Liver (tissue), 9 donors: ENCODE results near the gene TMED5. TPM values are rescaled to one million over a fixed set of nuclear protein-coding genes. Genes with fewer than 3 reads are reported as not detected.
"Not testable (repeated sequence)": the region's sequence is repeated elsewhere in the genome, so short reads cannot be mapped to it uniquely, and the experiment has no call there.

Experiments
- DNase-seq: peaks from one replicate; pipeline ENCODE4 v3.0.0-alpha.2; 2017; ENCODE audit warnings: low spot score
- H3K27ac ChIP-seq, 2 donors: one replicate each; pipeline ENCODE4 v1.7.0; 2013; ENCODE audit warnings: inconsistent platforms in 2 of 2, low read length in 2 of 2, control low read depth in 1 of 2, low read depth in 1 of 2, mild to moderate bottlenecking in 1 of 2
- H3K27me3 ChIP-seq, 4 donors: one replicate each; pipeline versions ENCODE4 v1.6.1 to v1.7.0; 2013; ENCODE audit warnings: low read length in 3 of 4, inconsistent platforms in 1 of 4, mild to moderate bottlenecking in 1 of 4, moderate library complexity in 1 of 4; ENCODE audit not compliant: control insufficient read depth in 4 of 4, insufficient read depth in 4 of 4
- H3K36me3 ChIP-seq, 4 donors: one replicate each; pipeline versions ENCODE4 v1.6.1 to v1.7.0; 2013; ENCODE audit warnings: low read length in 3 of 4, mild to moderate bottlenecking in 3 of 4, low read depth in 1 of 4, moderate library complexity in 1 of 4; ENCODE audit not compliant: control insufficient read depth in 4 of 4, insufficient read depth in 3 of 4
- H3K4me1 ChIP-seq, 4 donors: one replicate each; pipeline versions ENCODE4 v1.6.1 to v1.7.0; 2013; ENCODE audit warnings: low read length in 3 of 4, mild to moderate bottlenecking in 3 of 4, moderate library complexity in 1 of 4; ENCODE audit not compliant: control insufficient read depth in 4 of 4, insufficient read depth in 4 of 4
- H3K4me3 ChIP-seq, 3 donors: one replicate each; pipeline versions ENCODE4 v1.6.1 to v1.7.0; 2013; ENCODE audit warnings: low read length in 3 of 3, control low read depth in 1 of 3, low read depth in 1 of 3, mild to moderate bottlenecking in 1 of 3
- H3K9ac ChIP-seq, 2 donors: one replicate each; pipeline ENCODE4 v1.7.0; 2013; ENCODE audit warnings: low read length in 2 of 2, mild to moderate bottlenecking in 2 of 2, moderate library complexity in 2 of 2, control low read depth in 1 of 2, low read depth in 1 of 2
- H3K9me3 ChIP-seq, 4 donors: one replicate each; pipeline versions ENCODE4 v1.6.1 to v1.7.0; 2013; ENCODE audit warnings: low read length in 3 of 4; ENCODE audit not compliant: control insufficient read depth in 4 of 4
- FOXA2 ChIP-seq: IDR thresholded peaks from 2 replicates; pipeline ENCODE4 v1.6.1; 2016; ENCODE audit warnings: antibody characterized with exemption
- GABPA ChIP-seq, 2 donors: IDR thresholded peaks in 1 of 2; conservative IDR thresholded peaks in 1 of 2; 2 replicates each; pipeline ENCODE4 v1.6.1; 2016; ENCODE audit warnings: antibody characterized with exemption in 2 of 2, mild to moderate bottlenecking in 1 of 2, moderate library complexity in 1 of 2
- HNF4A ChIP-seq, 2 donors: conservative IDR thresholded peaks; 2 replicates each; pipeline ENCODE4 v1.6.1; 2016; ENCODE audit warnings: antibody characterized with exemption in 2 of 2, mild to moderate bottlenecking in 2 of 2
- HNF4G ChIP-seq: IDR thresholded peaks from 2 replicates; pipeline ENCODE4 v1.6.1; 2016; ENCODE audit warnings: antibody characterized with exemption
- NR2F2 ChIP-seq: IDR thresholded peaks from 2 replicates; pipeline ENCODE4 v1.6.1; 2016; ENCODE audit warnings: antibody characterized with exemption
- RAD21 ChIP-seq, 2 donors: IDR thresholded peaks; 2 replicates each; pipeline ENCODE4 v1.6.1; 2016; ENCODE audit warnings: antibody characterized with exemption in 2 of 2, mild to moderate bottlenecking in 2 of 2
- SP1 ChIP-seq: IDR thresholded peaks from 2 replicates; pipeline ENCODE4 v1.6.1; 2018; ENCODE audit warnings: antibody characterized with exemption, mild to moderate bottlenecking
- TAF1 ChIP-seq: conservative IDR thresholded peaks from 2 replicates; pipeline ENCODE4 v1.6.1; 2016; ENCODE audit warnings: antibody characterized with exemption, mild to moderate bottlenecking
- YY1 ChIP-seq: IDR thresholded peaks from 2 replicates; pipeline ENCODE4 v1.6.1; 2016; ENCODE audit warnings: antibody characterized with exemption, mild to moderate bottlenecking
- WGBS: extraction: QIAGEN DNeasy Blood & Tissue Kit; methylation state at CpG from one replicate; pipeline ENCODE4 v1.1.7; 2013; 5-methylcytosine and 5-hydroxymethylcytosine counted together
- polyA plus RNA-seq, 2 donors: library from polyadenylated mRNA; stranded (reverse) in 1 of 2; unstranded in 1 of 2; fragments of 200-250 nt in 1 of 2; fragments of >200 nt in 1 of 2; fragmentation: Nextera tagmentation in 1 of 2; extraction: Ambion mirVana in 1 of 2; gene quantifications; one replicate each; pipeline versions ENCODE4 v1.2.1 to v1.2.3, GENCODE V29; 2013 to 2015
- total RNA-seq, 2 donors: library from RNA; depleted of rRNA; stranded (reverse); fragments of >200 nt; gene quantifications; one replicate each; pipeline ENCODE4 v1.2.3, GENCODE V29; 2014
- TF ChIP-seq, protein P1 (sequence below): fragments of 150-350 bp; IDR thresholded peaks from 2 replicates; pipeline ENCODE4 v1.5.1; 2017; ENCODE audit warnings: improper control_type of control experiment, low read depth, low read length; ENCODE audit not compliant: missing input control
- TF ChIP-seq, protein P2 (sequence below): IDR thresholded peaks from 2 replicates; pipeline ENCODE4 v1.6.1; 2016; ENCODE audit warnings: antibody characterized with exemption
- TF ChIP-seq, protein P3 (sequence below): IDR thresholded peaks from 2 replicates; pipeline ENCODE4 v1.6.1; 2016; ENCODE audit warnings: antibody characterized with exemption, mild to moderate bottlenecking
- TF ChIP-seq, protein P4 (sequence below): IDR thresholded peaks from 2 replicates; pipeline ENCODE4 v1.6.1; 2016; ENCODE audit warnings: antibody characterized with exemption
- donor health status: healthy.
- donor health status: healthy.
- donor health status: healthy.
- donor health status: healthy.
- donor health status: healthy.

Gene TMED5
- total and polyA plus RNA-seq, 4 donors, result 72.9 to 121 (median 85.7) TPM

DNA sequence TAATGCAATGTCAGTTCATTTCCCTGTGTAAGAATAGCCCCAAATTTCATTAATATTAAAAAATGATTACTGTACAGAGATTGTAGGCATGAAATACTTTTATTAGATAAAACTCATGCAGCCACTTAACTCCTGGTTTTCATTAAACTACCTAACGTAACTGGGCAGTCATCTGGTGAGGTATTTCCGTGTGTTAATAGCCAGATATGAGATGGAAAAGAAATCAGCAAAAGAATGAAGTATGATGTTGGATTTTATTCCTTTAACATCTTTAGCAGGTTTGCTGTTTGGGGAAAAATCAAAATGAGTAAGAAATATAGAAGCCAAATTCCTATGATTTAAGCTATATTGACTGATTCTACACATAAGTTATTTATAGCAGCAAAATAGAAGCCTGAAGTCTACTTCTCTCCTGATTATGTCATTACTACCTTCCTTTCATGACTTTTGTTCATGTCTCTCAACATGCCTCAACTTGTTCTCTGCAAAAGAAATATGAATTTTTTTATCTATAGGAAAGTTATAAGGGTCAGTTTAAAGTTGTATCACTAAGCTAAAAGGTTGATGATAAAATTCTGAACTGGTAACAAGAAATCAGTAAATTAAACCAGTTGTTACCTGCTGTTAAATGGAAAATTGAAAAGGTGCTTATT, 42.9 kb upstream of the TMED5 start:
- DNase-seq, result no peak
- TF ChIP-seq TAF1 (no peak), RAD21 (IDR thresholded peaks at IDR 0.05) (no peak), GABPA (IDR thresholded peaks at IDR 0.05 in 1 of 2, conservative IDR thresholded peaks at IDR 0.05 in 1 of 2) (no peak), NR2F2 (no peak), HNF4A (conservative IDR thresholded peaks at IDR 0.05) (no peak), YY1 (no peak)
- TF ChIP-seq, protein P1, sequence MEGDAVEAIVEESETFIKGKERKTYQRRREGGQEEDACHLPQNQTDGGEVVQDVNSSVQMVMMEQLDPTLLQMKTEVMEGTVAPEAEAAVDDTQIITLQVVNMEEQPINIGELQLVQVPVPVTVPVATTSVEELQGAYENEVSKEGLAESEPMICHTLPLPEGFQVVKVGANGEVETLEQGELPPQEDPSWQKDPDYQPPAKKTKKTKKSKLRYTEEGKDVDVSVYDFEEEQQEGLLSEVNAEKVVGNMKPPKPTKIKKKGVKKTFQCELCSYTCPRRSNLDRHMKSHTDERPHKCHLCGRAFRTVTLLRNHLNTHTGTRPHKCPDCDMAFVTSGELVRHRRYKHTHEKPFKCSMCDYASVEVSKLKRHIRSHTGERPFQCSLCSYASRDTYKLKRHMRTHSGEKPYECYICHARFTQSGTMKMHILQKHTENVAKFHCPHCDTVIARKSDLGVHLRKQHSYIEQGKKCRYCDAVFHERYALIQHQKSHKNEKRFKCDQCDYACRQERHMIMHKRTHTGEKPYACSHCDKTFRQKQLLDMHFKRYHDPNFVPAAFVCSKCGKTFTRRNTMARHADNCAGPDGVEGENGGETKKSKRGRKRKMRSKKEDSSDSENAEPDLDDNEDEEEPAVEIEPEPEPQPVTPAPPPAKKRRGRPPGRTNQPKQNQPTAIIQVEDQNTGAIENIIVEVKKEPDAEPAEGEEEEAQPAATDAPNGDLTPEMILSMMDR, result no peak
- TF ChIP-seq, protein P2, sequence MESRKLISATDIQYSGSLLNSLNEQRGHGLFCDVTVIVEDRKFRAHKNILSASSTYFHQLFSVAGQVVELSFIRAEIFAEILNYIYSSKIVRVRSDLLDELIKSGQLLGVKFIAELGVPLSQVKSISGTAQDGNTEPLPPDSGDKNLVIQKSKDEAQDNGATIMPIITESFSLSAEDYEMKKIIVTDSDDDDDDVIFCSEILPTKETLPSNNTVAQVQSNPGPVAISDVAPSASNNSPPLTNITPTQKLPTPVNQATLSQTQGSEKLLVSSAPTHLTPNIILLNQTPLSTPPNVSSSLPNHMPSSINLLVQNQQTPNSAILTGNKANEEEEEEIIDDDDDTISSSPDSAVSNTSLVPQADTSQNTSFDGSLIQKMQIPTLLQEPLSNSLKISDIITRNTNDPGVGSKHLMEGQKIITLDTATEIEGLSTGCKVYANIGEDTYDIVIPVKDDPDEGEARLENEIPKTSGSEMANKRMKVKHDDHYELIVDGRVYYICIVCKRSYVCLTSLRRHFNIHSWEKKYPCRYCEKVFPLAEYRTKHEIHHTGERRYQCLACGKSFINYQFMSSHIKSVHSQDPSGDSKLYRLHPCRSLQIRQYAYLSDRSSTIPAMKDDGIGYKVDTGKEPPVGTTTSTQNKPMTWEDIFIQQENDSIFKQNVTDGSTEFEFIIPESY, result no peak
- TF ChIP-seq, protein P3, sequence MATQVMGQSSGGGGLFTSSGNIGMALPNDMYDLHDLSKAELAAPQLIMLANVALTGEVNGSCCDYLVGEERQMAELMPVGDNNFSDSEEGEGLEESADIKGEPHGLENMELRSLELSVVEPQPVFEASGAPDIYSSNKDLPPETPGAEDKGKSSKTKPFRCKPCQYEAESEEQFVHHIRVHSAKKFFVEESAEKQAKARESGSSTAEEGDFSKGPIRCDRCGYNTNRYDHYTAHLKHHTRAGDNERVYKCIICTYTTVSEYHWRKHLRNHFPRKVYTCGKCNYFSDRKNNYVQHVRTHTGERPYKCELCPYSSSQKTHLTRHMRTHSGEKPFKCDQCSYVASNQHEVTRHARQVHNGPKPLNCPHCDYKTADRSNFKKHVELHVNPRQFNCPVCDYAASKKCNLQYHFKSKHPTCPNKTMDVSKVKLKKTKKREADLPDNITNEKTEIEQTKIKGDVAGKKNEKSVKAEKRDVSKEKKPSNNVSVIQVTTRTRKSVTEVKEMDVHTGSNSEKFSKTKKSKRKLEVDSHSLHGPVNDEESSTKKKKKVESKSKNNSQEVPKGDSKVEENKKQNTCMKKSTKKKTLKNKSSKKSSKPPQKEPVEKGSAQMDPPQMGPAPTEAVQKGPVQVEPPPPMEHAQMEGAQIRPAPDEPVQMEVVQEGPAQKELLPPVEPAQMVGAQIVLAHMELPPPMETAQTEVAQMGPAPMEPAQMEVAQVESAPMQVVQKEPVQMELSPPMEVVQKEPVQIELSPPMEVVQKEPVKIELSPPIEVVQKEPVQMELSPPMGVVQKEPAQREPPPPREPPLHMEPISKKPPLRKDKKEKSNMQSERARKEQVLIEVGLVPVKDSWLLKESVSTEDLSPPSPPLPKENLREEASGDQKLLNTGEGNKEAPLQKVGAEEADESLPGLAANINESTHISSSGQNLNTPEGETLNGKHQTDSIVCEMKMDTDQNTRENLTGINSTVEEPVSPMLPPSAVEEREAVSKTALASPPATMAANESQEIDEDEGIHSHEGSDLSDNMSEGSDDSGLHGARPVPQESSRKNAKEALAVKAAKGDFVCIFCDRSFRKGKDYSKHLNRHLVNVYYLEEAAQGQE, result no peak
- Histone ChIP-seq H3K27ac (no peak overlapping the region), H3K27me3 (no peaks in the 10 kb centered on the region), H3K4me3 (no peak overlapping the region), H3K36me3 (peaks cover 0 to 2% (median 0%) of the 10 kb centered on the region in 4 donors), H3K4me1 (peaks cover 0 to 2% (median under 1%) of the 10 kb centered on the region in 4 donors), H3K9ac (no peak overlapping the region), H3K9me3 (no peaks in the 10 kb centered on the region)
- 99% methylated on average over 2 of the region's 2 CpGs for WGBS

DNA sequence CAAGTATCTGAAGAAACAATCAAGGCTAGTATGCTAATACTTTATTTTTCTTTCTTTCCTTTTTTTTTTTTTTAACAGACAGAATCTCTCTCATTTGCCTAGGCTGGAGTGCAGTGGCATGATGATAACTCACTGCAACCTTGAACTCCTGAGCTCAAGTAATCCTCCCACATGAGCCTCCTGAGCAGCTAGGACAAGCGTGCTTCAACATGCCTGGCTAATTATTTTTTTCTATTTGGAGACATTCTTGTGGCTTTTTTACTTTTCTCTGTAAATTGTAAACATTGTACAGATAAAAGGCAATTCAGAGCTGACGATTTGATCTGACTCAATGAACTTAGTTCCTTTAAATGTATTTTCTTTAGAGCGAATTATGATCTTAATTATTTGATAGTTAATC, 41.7 kb upstream of the TMED5 start:
- TF ChIP-seq HNF4G (no peak), FOXA2 (no peak), GABPA (IDR thresholded peaks at IDR 0.05 in 1 of 2, conservative IDR thresholded peaks at IDR 0.05 in 1 of 2) (no peak), SP1 (no peak)
- TF ChIP-seq, protein P4, sequence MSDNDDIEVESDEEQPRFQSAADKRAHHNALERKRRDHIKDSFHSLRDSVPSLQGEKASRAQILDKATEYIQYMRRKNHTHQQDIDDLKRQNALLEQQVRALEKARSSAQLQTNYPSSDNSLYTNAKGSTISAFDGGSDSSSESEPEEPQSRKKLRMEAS, result no peak
- WGBS, result 95% methylated on average over 3 of the region's 3 CpGs

DNA sequence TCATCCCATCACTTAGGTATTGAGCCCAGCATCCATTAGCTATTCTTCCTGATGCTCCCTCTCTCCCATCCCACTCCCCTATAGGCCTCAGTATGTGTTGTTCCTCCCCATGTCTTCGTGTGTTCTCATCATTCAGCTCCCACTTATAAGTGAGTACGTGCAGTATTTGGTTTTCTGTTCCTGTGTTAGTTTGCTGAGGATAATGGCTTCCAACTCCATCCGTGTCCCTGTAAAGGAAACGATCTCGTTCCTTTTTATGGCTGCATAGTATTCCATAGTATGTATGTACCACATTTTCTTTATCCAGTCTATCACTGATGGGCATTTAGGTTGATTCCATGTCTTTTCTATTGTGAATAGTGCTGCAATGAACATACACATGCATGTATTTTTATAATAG, 40.5 kb upstream of the TMED5 start:
- WGBS, result 80% methylated on average over 5 of the region's 5 CpGs
- not testable (repeated sequence) for H3K27me3 ChIP-seq, H3K36me3 ChIP-seq, H3K9me3 ChIP-seq, H3K9ac ChIP-seq, H3K27ac ChIP-seq, H3K4me1 ChIP-seq, H3K4me3 ChIP-seq, DNase-seq

More for the DNA sequence above, 41.7 kb upstream of the TMED5 start:
- no peaks in the 10 kb centered on the region for H3K27me3 ChIP-seq
- H3K9me3 ChIP-seq, result no peaks in the 10 kb centered on the region
- peaks cover 0 to 2% (median 0%) of the 10 kb centered on the region in 4 donors for H3K36me3 ChIP-seq
- H3K9ac ChIP-seq, result no peak overlapping the region
- DNase-seq, result no peak
- no peak overlapping the region for H3K4me3 ChIP-seq
- H3K4me1 ChIP-seq, result no peaks in the 10 kb centered on the region
- H3K27ac ChIP-seq, result no peak overlapping the region
